ENCODE results near the gene CYP2C18. TPM values are rescaled to one million over a fixed set of nuclear protein-coding genes. Genes with fewer than 3 reads are reported as not detected.
"Not testable (repeated sequence)": the region's sequence is repeated elsewhere in the genome, so short reads cannot be mapped to it uniquely, and the experiment has no call there.

CYP2C18 gene
- polyA plus RNA-seq, 1 donor (not counting 4 experiments of a cell fraction or from before 2014, with no cell fraction given): 0.28 TPM

DNA sequence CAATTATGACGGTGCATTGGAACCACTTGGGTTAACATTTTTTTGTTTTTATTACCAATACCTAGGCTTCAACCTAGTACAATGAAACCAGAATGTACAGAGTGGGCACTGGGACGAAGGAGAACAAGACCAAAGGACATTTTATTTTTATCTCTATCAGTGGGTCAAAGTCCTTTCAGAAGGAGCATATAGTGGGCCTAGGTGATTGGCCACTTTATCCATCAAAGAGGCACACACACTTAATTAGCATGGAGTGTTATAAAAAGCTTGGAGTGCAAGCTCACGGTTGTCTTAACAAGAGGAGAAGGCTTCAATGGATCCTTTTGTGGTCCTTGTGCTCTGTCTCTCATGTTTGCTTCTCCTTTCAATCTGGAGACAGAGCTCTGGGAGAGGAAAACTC is 78.9 kb downstream of the CYP2C18 start, which contains the start of gene CYP2C19:
Gene CYP2C19, plus strand, starts transcription at position 289 of the 400 bp plus-strand sequence. Its CDS starts 25 bp downstream, at position 314.
- FAIRE-seq (no peak), DNase-seq (ENCODE audit: low read depth, low spot score) (no peak)
- Histone ChIP-seq H3K9ac (ENCODE audit: control insufficient read depth, extremely low read depth, insufficient read depth, low read length) (no peak within 1 kb of the TSS), H3K36me3 (ENCODE audit: control insufficient read depth in 2 of 2, extremely low read depth in 1 of 2, insufficient read depth in 2 of 2, low read length in 2 of 2) (no peaks in the 10 kb centered on the region), H3K9me1 (ENCODE audit: control insufficient read depth, extremely low read depth, insufficient read depth, low read length) (no peaks in the 10 kb centered on the region), H3K9me3 (ENCODE audit: control insufficient read depth, low read depth, low read length) (no peaks in the 10 kb centered on the region), H4K20me1 (ENCODE audit: control insufficient read depth, extremely low read depth, insufficient read depth, low read length) (no peaks in the 10 kb centered on the region), H3K27ac (ENCODE audit: control insufficient read depth, insufficient read depth, low read length) (no peak within 1 kb of the TSS), H3K27me3 (ENCODE audit: control insufficient read depth, extremely low read depth, insufficient read depth, low read length) (no peaks in the 10 kb centered on the region), H3K79me2 (ENCODE audit: control insufficient read depth, insufficient read depth, low read length) (no peaks in the 10 kb centered on the region), H3K4me2 (ENCODE audit: control insufficient read depth, extremely low read depth, insufficient read depth, low read depth, low read length) (no peak within 1 kb of the TSS), H3K4me1 (ENCODE audit: control insufficient read depth, extremely low read depth, insufficient read depth, low read length) (no peaks in the 10 kb centered on the region), H3K4me3 (ENCODE audit: control insufficient read depth in 2 of 3, extremely low read depth in 1 of 3, insufficient read depth in 2 of 3, low read depth in 1 of 3, low read length in 3 of 3) (no peak within 1 kb of the TSS), H2AFZ (ENCODE audit: control insufficient read depth, low read length) (no peak within 1 kb of the TSS)
- TF ChIP-seq, protein P1, sequence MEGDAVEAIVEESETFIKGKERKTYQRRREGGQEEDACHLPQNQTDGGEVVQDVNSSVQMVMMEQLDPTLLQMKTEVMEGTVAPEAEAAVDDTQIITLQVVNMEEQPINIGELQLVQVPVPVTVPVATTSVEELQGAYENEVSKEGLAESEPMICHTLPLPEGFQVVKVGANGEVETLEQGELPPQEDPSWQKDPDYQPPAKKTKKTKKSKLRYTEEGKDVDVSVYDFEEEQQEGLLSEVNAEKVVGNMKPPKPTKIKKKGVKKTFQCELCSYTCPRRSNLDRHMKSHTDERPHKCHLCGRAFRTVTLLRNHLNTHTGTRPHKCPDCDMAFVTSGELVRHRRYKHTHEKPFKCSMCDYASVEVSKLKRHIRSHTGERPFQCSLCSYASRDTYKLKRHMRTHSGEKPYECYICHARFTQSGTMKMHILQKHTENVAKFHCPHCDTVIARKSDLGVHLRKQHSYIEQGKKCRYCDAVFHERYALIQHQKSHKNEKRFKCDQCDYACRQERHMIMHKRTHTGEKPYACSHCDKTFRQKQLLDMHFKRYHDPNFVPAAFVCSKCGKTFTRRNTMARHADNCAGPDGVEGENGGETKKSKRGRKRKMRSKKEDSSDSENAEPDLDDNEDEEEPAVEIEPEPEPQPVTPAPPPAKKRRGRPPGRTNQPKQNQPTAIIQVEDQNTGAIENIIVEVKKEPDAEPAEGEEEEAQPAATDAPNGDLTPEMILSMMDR (optimal IDR thresholded peaks at IDR 0.05 in 1 of 3, IDR thresholded peaks at IDR 0.05 in 1 of 3, conservative IDR thresholded peaks at IDR 0.05 in 1 of 3; ENCODE audit: extremely low read depth in 1 of 3, insufficient read depth in 2 of 3, low read length in 3 of 3): no peak
- no peak for TF ChIP-seq EZH2 (IDR thresholded peaks at IDR 0.05; ENCODE audit: low read length)
- dilution Hi-C loops (cut with MboI; ENCODE audit: extremely low pct_ligation_motif_present, low sequenced_read_pairs): no loop called here

DNA sequence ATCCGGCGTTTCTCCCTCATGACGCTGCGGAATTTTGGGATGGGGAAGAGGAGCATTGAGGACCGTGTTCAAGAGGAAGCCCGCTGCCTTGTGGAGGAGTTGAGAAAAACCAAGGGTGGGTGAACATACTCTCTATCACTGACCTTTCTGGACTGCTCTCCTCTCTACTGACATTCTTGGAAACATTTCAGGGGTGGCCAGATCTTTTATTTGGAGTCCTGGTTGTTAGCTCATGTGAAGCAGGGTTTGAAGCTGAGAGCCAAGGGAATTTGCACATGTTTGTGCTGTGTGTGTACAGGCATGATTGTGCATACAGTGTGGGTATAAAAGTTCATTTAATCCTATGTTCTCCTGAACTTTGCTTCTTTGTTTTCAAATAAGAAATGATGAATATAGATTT is 91.9 kb downstream of the CYP2C18 start:
- DNase-seq (ENCODE audit: low read depth, low spot score); H3K9me3 ChIP-seq (ENCODE audit: control insufficient read depth, low read depth, low read length); FAIRE-seq; H3K36me3 ChIP-seq (ENCODE audit: control insufficient read depth in 2 of 2, extremely low read depth in 1 of 2, insufficient read depth in 2 of 2, low read length in 2 of 2); H3K4me3 ChIP-seq (ENCODE audit: control insufficient read depth in 2 of 3, extremely low read depth in 1 of 3, insufficient read depth in 2 of 3, low read depth in 1 of 3, low read length in 3 of 3); H2AFZ ChIP-seq (ENCODE audit: control insufficient read depth, low read length); H3K4me2 ChIP-seq (ENCODE audit: control insufficient read depth, extremely low read depth, insufficient read depth, low read depth, low read length); H3K79me2 ChIP-seq (ENCODE audit: control insufficient read depth, insufficient read depth, low read length); H3K4me1 ChIP-seq (ENCODE audit: control insufficient read depth, extremely low read depth, insufficient read depth, low read length); H4K20me1 ChIP-seq (ENCODE audit: control insufficient read depth, extremely low read depth, insufficient read depth, low read length); H3K9ac ChIP-seq (ENCODE audit: control insufficient read depth, extremely low read depth, insufficient read depth, low read length); H3K9me1 ChIP-seq (ENCODE audit: control insufficient read depth, extremely low read depth, insufficient read depth, low read length); dilution Hi-C loops (cut with MboI; ENCODE audit: extremely low pct_ligation_motif_present, low sequenced_read_pairs); H3K27ac ChIP-seq (ENCODE audit: control insufficient read depth, insufficient read depth, low read length); H3K27me3 ChIP-seq (ENCODE audit: control insufficient read depth, extremely low read depth, insufficient read depth, low read length): not testable (repeated sequence)

GRCh38 chr10:94777886-94778458 is 94.4 kb downstream of the CYP2C18 start:
- dilution Hi-C loops (cut with MboI; ENCODE audit: extremely low pct_ligation_motif_present, low sequenced_read_pairs): no loop called here
- no peaks in the 10 kb centered on the region for H3K9me1 ChIP-seq (ENCODE audit: control insufficient read depth, extremely low read depth, insufficient read depth, low read length)
- no peaks in the 10 kb centered on the region for H3K4me1 ChIP-seq (ENCODE audit: control insufficient read depth, extremely low read depth, insufficient read depth, low read length)
- H3K27me3 ChIP-seq (ENCODE audit: control insufficient read depth, extremely low read depth, insufficient read depth, low read length): no peaks in the 10 kb centered on the region
- no peak for TF ChIP-seq EZH2 (IDR thresholded peaks at IDR 0.05; ENCODE audit: low read length)
- TF ChIP-seq, protein P1 (optimal IDR thresholded peaks at IDR 0.05 in 1 of 3, IDR thresholded peaks at IDR 0.05 in 1 of 3, conservative IDR thresholded peaks at IDR 0.05 in 1 of 3; ENCODE audit: extremely low read depth in 1 of 3, insufficient read depth in 2 of 3, low read length in 3 of 3): no peak
- no peak overlapping the region for H3K4me3 ChIP-seq (ENCODE audit: control insufficient read depth in 2 of 3, extremely low read depth in 1 of 3, insufficient read depth in 2 of 3, low read depth in 1 of 3, low read length in 3 of 3)
- no peaks in the 10 kb centered on the region for H4K20me1 ChIP-seq (ENCODE audit: control insufficient read depth, extremely low read depth, insufficient read depth, low read length)
- no peaks in the 10 kb centered on the region for H3K79me2 ChIP-seq (ENCODE audit: control insufficient read depth, insufficient read depth, low read length)
- no peak overlapping the region for H3K27ac ChIP-seq (ENCODE audit: control insufficient read depth, insufficient read depth, low read length)
- no peak overlapping the region for H3K9ac ChIP-seq (ENCODE audit: control insufficient read depth, extremely low read depth, insufficient read depth, low read length)
- no peak overlapping the region for H2AFZ ChIP-seq (ENCODE audit: control insufficient read depth, low read length)
- FAIRE-seq: no peak
- H3K36me3 ChIP-seq (ENCODE audit: control insufficient read depth in 2 of 2, extremely low read depth in 1 of 2, insufficient read depth in 2 of 2, low read length in 2 of 2): no peaks in the 10 kb centered on the region
- H3K4me2 ChIP-seq (ENCODE audit: control insufficient read depth, extremely low read depth, insufficient read depth, low read depth, low read length): no peak overlapping the region
- no peak for DNase-seq (ENCODE audit: low read depth, low spot score)
- no peaks in the 10 kb centered on the region for H3K9me3 ChIP-seq (ENCODE audit: control insufficient read depth, low read depth, low read length)
